Activated naive CD4-positive, alpha-beta T cell treated with anti-CD3 and anti-CD28 coated beads, Interleukin-2, amount 10 ng/mL, durations not matched to agents 7 days and 5 days (primary cell): ENCODE results near the gene AATK.

Source experiments
- CTCF ChIA-PET: fragments of 350-600 bp; sonication (Branson Sonifier 250); formaldehyde crosslinking; loops from one replicate; lab custom pipeline; 2021; ENCODE audit warnings: antibody characterized with exemption; lab: Charles Lee
- DNase-seq: peaks from one replicate; pipeline ENCODE4 v3.0.0-alpha.2; 2020
- H3K27ac Mint-ChIP-seq: one replicate; pipeline ENCODE4 v1.8.0; 2021; ENCODE audit warnings: mild to moderate bottlenecking, moderate library complexity, mixed read lengths
- H3K27me3 Mint-ChIP-seq: one replicate; pipeline ENCODE4 v1.8.0; 2021; ENCODE audit warnings: mild to moderate bottlenecking, mixed read lengths
- H3K36me3 Mint-ChIP-seq: one replicate; pipeline ENCODE4 v1.8.0; 2021; ENCODE audit warnings: mixed read lengths
- H3K4me1 Mint-ChIP-seq: one replicate; pipeline ENCODE4 v1.8.0; 2021; ENCODE audit warnings: mixed read lengths
- H3K4me3 Mint-ChIP-seq: one replicate; pipeline ENCODE4 v1.8.0; 2021; ENCODE audit warnings: mild to moderate bottlenecking, moderate library complexity, mixed read lengths
- H3K9me3 Mint-ChIP-seq: one replicate; pipeline ENCODE4 v1.8.0; 2021; ENCODE audit warnings: mixed read lengths

Gene AATK

GRCh38 chr17:81164371-81165245 is 1.4 kb downstream of the AATK start:
- H3K27ac Mint-ChIP-seq: no peak overlapping the region
- peaks cover 2% of the 10 kb centered on the region for H3K4me1 Mint-ChIP-seq
- no peaks in the 10 kb centered on the region for H3K9me3 Mint-ChIP-seq
- CTCF ChIA-PET: no interaction called here
- H3K4me3 Mint-ChIP-seq: no peak overlapping the region
- no peaks in the 10 kb centered on the region for H3K36me3 Mint-ChIP-seq
- DNase-seq: no peak
- H3K27me3 Mint-ChIP-seq: peaks cover 49% of the 10 kb centered on the region

GRCh38 chr17:81163703-81164370 is 2.2 kb downstream of the AATK start:
- Mint-ChIP-seq H3K9me3 (no peaks in the 10 kb centered on the region), H3K4me3 (no peak overlapping the region), H3K4me1 (peaks cover 2% of the 10 kb centered on the region), H3K27ac (no peak overlapping the region), H3K36me3 (no peaks in the 10 kb centered on the region), H3K27me3 (peaks cover 53% of the 10 kb centered on the region)
- DNase-seq: no peak
- CTCF ChIA-PET: no interaction called here

GRCh38 chr17:81163051-81163695 is 2.8 kb downstream of the AATK start:
- Mint-ChIP-seq H3K27me3 (peaks cover 55% of the 10 kb centered on the region), H3K9me3 (no peaks in the 10 kb centered on the region), H3K27ac (no peak overlapping the region), H3K4me3 (no peak overlapping the region), H3K4me1 (peaks cover 2% of the 10 kb centered on the region), H3K36me3 (no peaks in the 10 kb centered on the region)
- CTCF ChIA-PET: no interaction called here
- no peak for DNase-seq

- H3K9me3 Mint-ChIP-seq: no peaks in the 10 kb centered on the region
- H3K36me3 Mint-ChIP-seq: no peaks in the 10 kb centered on the region
- H3K27ac Mint-ChIP-seq: no peak overlapping the region
- CTCF ChIA-PET: no interaction called here
- peaks cover 2% of the 10 kb centered on the region for H3K4me1 Mint-ChIP-seq
- no peak overlapping the region for H3K4me3 Mint-ChIP-seq
- peaks cover 55% of the 10 kb centered on the region for H3K27me3 Mint-ChIP-seq
- no peak for DNase-seq
Observed at GRCh38 chr17:81162491-81162890, 3.5 kb downstream of the AATK start.

GRCh38 chr17:81161972-81162371 is 4.0 kb downstream of the AATK start:
- no peaks in the 10 kb centered on the region for H3K36me3 Mint-ChIP-seq
- H3K4me1 Mint-ChIP-seq: peaks cover 2% of the 10 kb centered on the region
- H3K4me3 Mint-ChIP-seq: no peak overlapping the region
- peaks cover 55% of the 10 kb centered on the region for H3K27me3 Mint-ChIP-seq
- H3K27ac Mint-ChIP-seq: no peak overlapping the region
- DNase-seq: no peak
- H3K9me3 Mint-ChIP-seq: no peaks in the 10 kb centered on the region
- CTCF ChIA-PET: no interaction called here

GRCh38 chr17:81161536-81161935 is 4.5 kb downstream of the AATK start:
- DNase-seq: no peak
- H3K27ac Mint-ChIP-seq: no peak overlapping the region
- H3K4me3 Mint-ChIP-seq: no peak overlapping the region
- H3K27me3 Mint-ChIP-seq: peaks cover 55% of the 10 kb centered on the region
- H3K9me3 Mint-ChIP-seq: no peaks in the 10 kb centered on the region
- peaks cover 2% of the 10 kb centered on the region for H3K4me1 Mint-ChIP-seq
- CTCF ChIA-PET: no interaction called here
- H3K36me3 Mint-ChIP-seq: no peaks in the 10 kb centered on the region

- peaks cover 2% of the 10 kb centered on the region for H3K4me1 Mint-ChIP-seq
- H3K36me3 Mint-ChIP-seq: no peaks in the 10 kb centered on the region
- peaks cover 55% of the 10 kb centered on the region for H3K27me3 Mint-ChIP-seq
- DNase-seq: no peak
- CTCF ChIA-PET: no interaction called here
- H3K27ac Mint-ChIP-seq: no peak overlapping the region
- no peaks in the 10 kb centered on the region for H3K9me3 Mint-ChIP-seq
- no peak overlapping the region for H3K4me3 Mint-ChIP-seq
Observed at GRCh38 chr17:81160747-81161453, 5.1 kb downstream of the AATK start.

GRCh38 chr17:81160306-81160705 is 5.7 kb downstream of the AATK start:
- H3K4me1 Mint-ChIP-seq: peaks cover 2% of the 10 kb centered on the region
- no peak overlapping the region for H3K27ac Mint-ChIP-seq

GRCh38 chr17:81159611-81160265 is 6.3 kb downstream of the AATK start:
- no peaks in the 10 kb centered on the region for H3K9me3 Mint-ChIP-seq
- H3K27ac Mint-ChIP-seq: no peak overlapping the region
- no peak for DNase-seq
- peaks cover 44% of the 10 kb centered on the region for H3K27me3 Mint-ChIP-seq
- H3K4me3 Mint-ChIP-seq: no peak overlapping the region
- CTCF ChIA-PET: no interaction called here
- H3K36me3 Mint-ChIP-seq: no peaks in the 10 kb centered on the region
- peaks cover 2% of the 10 kb centered on the region for H3K4me1 Mint-ChIP-seq

More at GRCh38 chr17:81160306-81160705, 5.7 kb downstream of the AATK start:
- Mint-ChIP-seq H3K4me3 (no peak overlapping the region), H3K9me3 (no peaks in the 10 kb centered on the region), H3K36me3 (no peaks in the 10 kb centered on the region), H3K27me3 (peaks cover 49% of the 10 kb centered on the region)
- peak; percentile 32 for DNase-seq
- CTCF ChIA-PET: no interaction called here

GRCh38 chr17:81158688-81159590 is 7.1 kb downstream of the AATK start:
- Mint-ChIP-seq H3K27ac (no peak overlapping the region), H3K36me3 (no peaks in the 10 kb centered on the region), H3K4me3 (no peak overlapping the region), H3K27me3 (peaks cover 36% of the 10 kb centered on the region), H3K9me3 (no peaks in the 10 kb centered on the region), H3K4me1 (peaks cover 2% of the 10 kb centered on the region)
- DNase-seq: no peak
- CTCF ChIA-PET: no interaction called here

- Mint-ChIP-seq H3K4me3 (no peak overlapping the region), H3K27ac (no peak overlapping the region), H3K9me3 (no peaks in the 10 kb centered on the region), H3K36me3 (no peaks in the 10 kb centered on the region), H3K27me3 (peaks cover 27% of the 10 kb centered on the region), H3K4me1 (peaks cover 2% of the 10 kb centered on the region)
- no peak for DNase-seq
- CTCF ChIA-PET: no interaction called here
Observed at GRCh38 chr17:81157848-81158687, 8.0 kb downstream of the AATK start.
